Osteocyte (in vitro differentiated cells): ENCODE measurements around the gene RAB14. TPM values are rescaled to one million over a fixed set of nuclear protein-coding genes. Genes with fewer than 3 reads are reported as not detected.

Experiments used
- DNase-seq: peaks from one replicate; pipeline ENCODE4 v3.0.0; 2021; ENCODE audit warnings: mixed read lengths; ENCODE audit not compliant: unreplicated experiment; ENCODE audit errors: extremely low spot score
- H3K27ac Mint-ChIP-seq: one replicate; pipeline ENCODE4 v1.8.0; 2021; ENCODE audit warnings: mild to moderate bottlenecking, mixed read lengths; ENCODE audit not compliant: unreplicated experiment
- H3K27me3 Mint-ChIP-seq: one replicate; pipeline ENCODE4 v1.8.0; 2021; ENCODE audit warnings: mixed read lengths; ENCODE audit not compliant: unreplicated experiment
- H3K36me3 Mint-ChIP-seq: one replicate; pipeline ENCODE4 v1.8.0; 2021; ENCODE audit warnings: mixed read lengths; ENCODE audit not compliant: unreplicated experiment
- H3K4me1 Mint-ChIP-seq: one replicate; pipeline ENCODE4 v1.8.0; 2021; ENCODE audit warnings: mixed read lengths; ENCODE audit not compliant: unreplicated experiment
- H3K4me3 Mint-ChIP-seq: one replicate; pipeline ENCODE4 v1.8.0; 2021; ENCODE audit warnings: mild to moderate bottlenecking, moderate library complexity, mixed read lengths; ENCODE audit not compliant: unreplicated experiment
- H3K9me3 Mint-ChIP-seq: one replicate; pipeline ENCODE4 v1.8.0; 2021; ENCODE audit warnings: mixed read lengths; ENCODE audit not compliant: unreplicated experiment
- CTCF ChIP-seq: fragments of 200-600 bp; sonication (generic); IDR thresholded peaks from 2 replicates; pipeline ENCODE4 v1.5.0; 2021; ENCODE audit warnings: antibody characterized with exemption, mild to moderate bottlenecking, moderate library complexity
- total RNA-seq: library from RNA; stranded (reverse); gene quantifications from 2 replicates; pipeline ENCODE4 v1.2.1, GENCODE V29; 2021

RAB14 gene
- total RNA-seq, 1 donor from 2014 or later = 64.0 TPM

- H3K27me3 Mint-ChIP-seq = no peaks in the 10 kb centered on the region
- H3K9me3 Mint-ChIP-seq = peaks cover 11% of the 10 kb centered on the region
- DNase-seq = no peak
- peaks cover 24% of the 10 kb centered on the region for H3K4me1 Mint-ChIP-seq
- no peak for TF ChIP-seq CTCF
- peaks cover 7% of the 10 kb centered on the region for H3K36me3 Mint-ChIP-seq
- H3K27ac Mint-ChIP-seq = no peak overlapping the region
- H3K4me3 Mint-ChIP-seq = no peak overlapping the region
These were observed 40.7 kb upstream of the RAB14 start for GRCh38 chr9:121242219-121242958.

GRCh38 chr9:121240472-121241135 lies 38.9 kb upstream of the RAB14 start:
- H3K9me3 Mint-ChIP-seq = peaks cover 11% of the 10 kb centered on the region
- H3K36me3 Mint-ChIP-seq = peaks cover 7% of the 10 kb centered on the region
- DNase-seq = no peak
- no peak overlapping the region for H3K4me3 Mint-ChIP-seq
- H3K27ac Mint-ChIP-seq = peak overlapping the region; percentile 72
- TF ChIP-seq CTCF = no peak
- H3K4me1 Mint-ChIP-seq = peaks cover 13% of the 10 kb centered on the region
- no peaks in the 10 kb centered on the region for H3K27me3 Mint-ChIP-seq

GRCh38 chr9:121239851-121240250 lies 38.2 kb upstream of the RAB14 start:
- DNase-seq = no peak
- Mint-ChIP-seq H3K27me3 (no peaks in the 10 kb centered on the region), H3K4me1 (peaks cover 13% of the 10 kb centered on the region), H3K9me3 (peaks cover 11% of the 10 kb centered on the region), H3K36me3 (peaks cover 7% of the 10 kb centered on the region), H3K4me3 (no peak overlapping the region), H3K27ac (no peak overlapping the region)
- no peak for TF ChIP-seq CTCF

GRCh38 chr9:121239071-121239470 lies 37.4 kb upstream of the RAB14 start:
- peaks cover 18% of the 10 kb centered on the region for H3K4me1 Mint-ChIP-seq
- peaks cover 6% of the 10 kb centered on the region for H3K36me3 Mint-ChIP-seq
- H3K9me3 Mint-ChIP-seq = peaks cover 6% of the 10 kb centered on the region
- no peak for DNase-seq
- no peak overlapping the region for H3K27ac Mint-ChIP-seq
- no peak for TF ChIP-seq CTCF
- no peak overlapping the region for H3K4me3 Mint-ChIP-seq
- H3K27me3 Mint-ChIP-seq = no peaks in the 10 kb centered on the region

GRCh38 chr9:121237916-121238315 lies 36.2 kb upstream of the RAB14 start:
- Mint-ChIP-seq H3K36me3 (no peaks in the 10 kb centered on the region), H3K4me1 (peaks cover 22% of the 10 kb centered on the region), H3K27me3 (no peaks in the 10 kb centered on the region), H3K27ac (no peak overlapping the region), H3K4me3 (no peak overlapping the region), H3K9me3 (no peaks in the 10 kb centered on the region)
- DNase-seq = no peak
- no peak for TF ChIP-seq CTCF
